ENCODE results near the gene RNF112.
A peak's percentile ranks its signal among the peaks of the same experiment; 100 is the strongest.
"Not testable (repeated sequence)": the region's sequence is repeated elsewhere in the genome, so short reads cannot be mapped to it uniquely, and the experiment has no call there.

Gene RNF112

DNA sequence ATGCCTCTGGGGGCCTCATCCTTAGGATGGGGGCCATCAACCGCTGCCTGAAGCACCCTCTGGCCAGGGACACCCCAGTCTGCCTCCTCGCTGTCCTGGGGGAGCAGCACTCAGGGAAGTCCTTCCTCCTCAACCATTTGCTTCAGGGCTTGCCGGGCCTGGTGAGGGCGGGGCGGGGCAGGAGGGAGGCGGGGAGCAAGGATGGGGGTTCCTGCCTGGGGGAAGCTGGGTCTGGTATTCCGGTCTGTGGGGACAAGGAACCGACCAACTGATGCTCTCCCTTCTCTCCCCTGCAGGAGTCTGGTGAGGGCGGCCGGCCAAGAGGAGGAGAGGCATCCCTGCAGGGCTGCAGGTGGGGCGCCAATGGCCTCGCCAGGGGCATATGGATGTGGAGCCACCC lies 2.0 kb downstream of the RNF112 start:
- no peak for DNase-seq (ENCODE audit: low read depth in 3 of 3)

DNA sequence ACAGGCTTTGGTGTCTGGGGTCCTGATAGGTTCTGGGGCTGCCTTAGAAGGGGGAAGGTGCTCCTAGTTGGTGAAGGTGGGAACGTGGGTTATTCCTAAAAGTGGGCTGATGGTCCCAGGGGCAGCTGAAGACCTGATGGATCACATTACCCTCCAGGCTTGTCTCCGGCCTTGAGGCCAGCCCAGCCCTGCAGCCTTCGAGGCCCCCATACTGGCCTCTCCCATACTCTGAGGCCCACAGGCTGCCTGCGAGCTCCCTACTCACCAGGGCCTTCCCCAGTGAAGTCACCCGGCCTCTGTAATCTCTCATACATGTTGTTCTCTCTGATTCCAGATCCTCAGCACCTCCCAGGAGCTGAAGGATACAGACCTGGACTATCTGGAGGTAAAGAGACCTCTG lies 2.7 kb downstream of the RNF112 start:
- DNase-seq (ENCODE audit: low read depth in 3 of 3), result no peak

GRCh38 chr17:19414396-19415280 lies 3.6 kb downstream of the RNF112 start:
- DNase-seq (ENCODE audit: low read depth in 3 of 3), result no peak

GRCh38 chr17:19415311-19415710 lies 4.3 kb downstream of the RNF112 start:
- DNase-seq (ENCODE audit: low read depth in 3 of 3), result no peak

DNA sequence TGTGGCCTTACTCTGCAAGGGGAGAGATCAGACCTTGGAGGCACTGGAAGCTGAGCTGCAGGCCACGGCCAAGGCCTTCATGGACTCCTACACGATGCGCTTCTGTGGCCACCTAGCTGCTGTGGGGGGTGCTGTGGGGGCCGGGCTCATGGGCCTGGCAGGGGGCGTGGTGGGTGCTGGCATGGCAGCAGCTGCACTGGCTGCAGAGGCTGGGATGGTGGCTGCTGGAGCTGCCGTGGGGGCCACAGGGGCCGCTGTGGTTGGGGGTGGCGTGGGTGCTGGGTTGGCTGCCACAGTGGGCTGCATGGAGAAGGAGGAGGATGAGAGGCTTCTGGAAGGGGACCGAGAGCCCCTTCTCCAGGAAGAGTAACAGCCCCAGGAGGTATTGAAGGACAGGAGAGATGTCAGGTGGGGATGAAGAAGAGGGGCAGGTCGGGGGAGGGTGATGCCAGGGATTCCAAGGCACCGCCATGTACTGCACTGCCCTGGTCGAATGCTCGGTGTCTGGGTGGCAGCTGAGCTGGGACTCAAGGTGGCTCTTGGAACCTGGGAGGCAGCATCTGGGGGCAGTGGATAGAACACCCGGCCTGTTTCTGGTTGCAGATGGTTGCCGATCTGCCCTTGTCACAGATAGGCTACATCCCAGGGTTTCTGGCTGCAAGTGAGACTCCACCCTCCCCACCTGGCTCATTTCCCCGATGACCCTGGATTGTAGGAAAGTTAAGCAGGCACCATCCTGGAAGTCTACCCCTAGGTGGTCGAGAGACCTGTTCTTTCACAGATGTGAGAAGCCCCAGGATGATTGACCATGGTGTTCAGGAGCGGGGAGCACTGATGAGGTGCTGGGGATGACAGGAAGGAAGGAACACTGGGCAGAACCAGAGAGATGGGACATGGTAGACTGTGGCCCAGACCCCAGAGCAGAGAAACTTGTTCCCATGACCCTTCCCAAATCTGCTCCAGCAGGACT lies 5.1 kb downstream of the RNF112 start:
- no peak for DNase-seq (ENCODE audit: low read depth in 3 of 3)

GRCh38 chr17:19417611-19418010 lies 6.6 kb downstream of the RNF112 start:
- no peak for DNase-seq (ENCODE audit: low read depth in 3 of 3)

DNA sequence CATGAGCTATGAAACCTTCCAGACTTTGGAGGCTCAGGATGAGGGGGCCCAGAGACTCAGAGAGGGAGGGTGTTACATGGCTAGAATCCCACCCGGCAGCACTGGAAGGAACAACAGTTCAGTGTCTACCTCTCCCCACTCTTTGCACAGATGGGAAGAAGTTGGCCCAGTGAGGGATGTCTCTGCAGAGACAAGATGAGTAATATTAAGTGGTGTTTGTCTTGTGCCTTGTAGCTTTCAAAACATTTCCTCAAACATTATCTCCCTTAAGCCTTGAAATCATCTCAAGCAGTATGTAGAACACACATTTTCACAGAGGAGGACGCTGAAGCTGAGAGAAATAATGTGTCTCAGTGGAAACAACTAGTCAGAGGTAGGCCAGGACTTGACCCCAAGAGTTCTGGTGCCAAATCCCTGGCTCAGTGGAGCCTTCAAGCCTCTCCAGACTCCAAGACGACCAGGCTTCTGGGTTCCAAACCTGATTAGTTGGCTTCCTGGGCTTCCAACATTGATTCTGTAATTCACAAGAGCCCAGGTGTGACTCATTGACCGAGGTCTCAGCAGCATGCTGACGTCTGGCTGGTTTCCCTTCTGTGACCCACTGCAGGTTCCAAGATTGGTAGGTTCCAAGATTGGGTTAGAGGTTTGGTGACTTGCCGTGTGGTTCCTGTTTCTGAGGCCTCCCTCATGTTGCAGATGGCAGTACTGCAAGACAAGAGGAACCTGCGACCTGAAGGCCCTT lies 7.4 kb downstream of the RNF112 start:
- peak in 2 of 3 donors; percentile 1 to 2 for DNase-seq (ENCODE audit: low read depth in 3 of 3)

DNA sequence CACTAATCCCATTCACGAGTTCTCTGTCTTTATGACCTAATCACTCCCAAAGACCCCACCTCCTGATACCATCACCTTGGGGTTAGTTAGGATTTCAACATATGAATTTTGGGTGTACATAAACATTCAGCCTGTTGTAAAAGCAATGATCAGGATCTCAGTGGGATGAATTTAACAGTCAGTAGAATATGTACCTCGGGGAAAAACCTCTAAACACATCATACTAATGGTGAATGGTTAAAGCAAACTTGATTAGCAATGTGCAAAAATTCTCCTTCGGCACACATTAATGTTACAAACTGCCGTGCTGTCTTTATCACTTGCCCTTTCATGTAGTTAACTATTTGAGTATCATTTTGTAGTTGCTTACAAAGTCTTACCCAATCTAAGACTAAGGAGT lies 10.2 kb downstream of the RNF112 start:
- no peak for DNase-seq (ENCODE audit: low read depth in 3 of 3)

DNA sequence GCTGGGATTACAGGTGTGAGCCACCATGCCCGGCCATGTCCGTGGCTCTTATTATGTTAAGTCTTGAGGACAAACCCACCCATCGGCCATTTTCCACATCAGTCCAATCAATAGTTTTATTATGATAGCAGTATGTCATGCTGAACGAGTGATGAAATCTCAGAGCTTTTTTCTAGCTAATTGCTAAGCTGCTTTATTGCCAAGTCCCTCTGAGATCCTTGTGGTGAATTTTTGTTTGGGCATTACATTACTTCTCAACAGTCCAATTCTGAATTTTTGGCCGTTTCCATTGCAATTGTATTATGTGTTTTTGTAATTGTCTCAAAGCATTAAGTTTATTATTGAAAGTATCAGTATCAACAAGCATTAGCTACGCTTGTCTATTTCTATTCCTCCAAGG lies 10.9 kb downstream of the RNF112 start:
- DNase-seq (ENCODE audit: low read depth in 3 of 3), result no peak

GRCh38 chr17:19424934-19425868 lies 14.2 kb downstream of the RNF112 start:
- no peak for DNase-seq (ENCODE audit: low read depth in 3 of 3)

DNA sequence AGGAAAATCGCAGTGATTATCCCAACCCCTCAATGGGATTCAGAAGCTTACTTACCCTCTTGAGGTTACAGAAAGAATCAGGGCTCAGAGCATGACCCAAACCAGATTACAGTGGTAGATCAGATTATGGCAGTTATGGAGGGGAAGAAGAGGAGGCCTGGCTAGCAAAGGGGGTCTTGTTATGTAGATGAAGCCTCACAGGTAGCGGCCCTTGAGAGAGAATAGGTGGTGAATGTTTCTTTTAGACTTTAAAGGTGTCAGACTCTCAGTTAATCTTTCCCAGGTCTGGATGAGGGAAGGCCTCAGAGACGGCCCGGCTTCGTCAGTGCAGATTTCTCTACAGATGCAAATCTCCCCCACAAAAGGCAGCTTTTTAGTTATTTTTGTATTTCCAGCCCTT lies 15.6 kb downstream of the RNF112 start:
- no peak for DNase-seq (ENCODE audit: low read depth in 3 of 3)

- DNase-seq (ENCODE audit: low read depth in 3 of 3), result no peak
Measured at GRCh38 chr17:19431691-19432090, 20.7 kb downstream of the RNF112 start.

GRCh38 chr17:19433255-19433654 lies 22.2 kb downstream of the RNF112 start:
- DNase-seq (ENCODE audit: low read depth in 3 of 3), result no peak

DNA sequence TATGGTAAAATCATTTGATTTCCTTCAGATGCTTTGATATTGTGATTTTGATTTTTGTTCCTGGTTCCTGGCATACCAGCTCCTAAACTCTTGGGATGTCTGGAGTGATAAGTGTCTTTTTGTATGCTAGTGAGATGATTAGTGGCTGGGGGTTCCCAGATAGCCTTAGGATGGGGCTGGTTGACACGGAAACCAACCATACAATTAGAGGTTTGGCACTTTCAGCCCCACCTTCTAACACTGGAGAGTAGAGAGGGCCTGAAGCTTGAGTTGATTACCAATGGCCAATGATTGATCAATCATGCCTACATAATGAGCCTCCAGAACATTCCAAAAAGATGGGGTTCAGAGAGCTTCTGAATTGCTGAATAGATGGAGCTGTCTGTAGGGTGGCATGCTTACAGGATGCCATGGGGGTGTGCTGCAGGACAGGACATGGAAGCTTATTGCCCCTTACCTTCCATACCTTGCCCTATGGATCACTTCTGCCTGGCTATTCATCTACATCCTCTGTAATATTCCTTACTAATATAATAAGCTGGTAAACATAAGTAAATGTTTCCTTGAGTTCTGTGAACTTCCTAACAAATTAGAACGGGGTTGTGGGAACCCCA lies 22.8 kb downstream of the RNF112 start:
- no peak for DNase-seq (ENCODE audit: low read depth in 3 of 3)

DNA sequence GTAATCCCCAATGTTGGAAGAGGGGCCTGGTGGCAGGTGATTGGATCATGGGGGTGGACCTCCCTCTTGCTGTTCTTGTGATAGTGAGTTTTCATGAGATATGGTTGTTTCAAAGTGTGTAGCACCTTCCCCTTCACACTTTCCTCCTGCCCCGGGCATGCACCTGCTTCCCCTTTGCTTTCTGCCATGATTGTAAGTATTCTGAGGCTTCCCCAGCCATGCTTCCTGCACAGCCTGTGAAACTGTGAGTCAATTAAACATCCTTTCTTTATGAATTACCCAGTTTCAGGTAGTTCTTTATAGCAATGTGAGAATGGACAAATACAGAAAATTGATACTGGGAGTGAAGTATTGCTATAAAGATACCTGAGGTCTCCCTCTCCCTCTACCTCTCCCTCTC lies 29.4 kb downstream of the RNF112 start:
- DNase-seq (ENCODE audit: low read depth in 3 of 3), result no peak

GRCh38 chr17:19441288-19441687 lies 30.3 kb downstream of the RNF112 start:
- not testable (repeated sequence) for DNase-seq (ENCODE audit: low read depth in 3 of 3)

DNA sequence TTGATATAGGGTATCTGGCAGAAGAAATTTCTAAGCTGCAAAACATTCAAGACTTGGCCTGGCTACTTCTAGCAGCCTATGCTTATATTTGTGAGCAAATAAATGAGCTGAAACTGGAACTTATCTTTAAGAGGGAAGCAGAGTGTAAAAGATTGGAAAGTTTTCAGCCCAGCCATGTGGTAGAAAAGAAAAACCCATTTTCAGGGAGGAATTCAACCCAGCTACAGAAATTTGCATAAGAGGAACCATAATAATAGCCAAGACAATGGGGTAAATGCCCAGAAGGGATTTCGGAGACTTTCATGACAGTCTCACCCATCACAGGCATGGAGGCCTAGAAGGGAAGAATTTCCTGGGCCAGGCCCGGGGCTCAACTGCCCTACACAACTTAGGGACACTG lies 31.7 kb downstream of the RNF112 start:
- no peak for DNase-seq (ENCODE audit: low read depth in 3 of 3)

- DNase-seq (ENCODE audit: low read depth in 3 of 3), result no peak
Measured at GRCh38 chr17:19443148-19443547, 32.1 kb downstream of the RNF112 start.

GRCh38 chr17:19445105-19445504 lies 34.1 kb downstream of the RNF112 start:
- no peak for DNase-seq (ENCODE audit: low read depth in 3 of 3)

- not testable (repeated sequence) for DNase-seq (ENCODE audit: low read depth in 3 of 3)
Measured at GRCh38 chr17:19446577-19446976, 35.5 kb downstream of the RNF112 start.
